HepG2 (cell line): ENCODE measurements around the gene CKM. TPM values are rescaled to one million over a fixed set of nuclear protein-coding genes. Genes with fewer than 3 reads are reported as not detected.

Experiments
- HNRNPH1 ChIP-seq: fragments of 200-400 bp; formaldehyde crosslinking; optimal IDR thresholded peaks from 2 replicates; pipeline ENCODE3; 2017; ENCODE audit warnings: mild to moderate bottlenecking, low read depth, low read length
- MEIS1 ChIP-seq: sonication (generic); formaldehyde crosslinking; IDR thresholded peaks from 2 replicates; pipeline ENCODE4 v1.9.0; 2021; ENCODE audit warnings: mild to moderate bottlenecking, missing genetic modification reagents, moderate library complexity, borderline replicate concordance
- SIN3B ChIP-seq: fragments of 150-350 bp; IDR thresholded peaks from 2 replicates; pipeline ENCODE4 v1.6.1; 2014; ENCODE audit warnings: low read length
- ZBTB37 ChIP-seq: sonication (generic); formaldehyde crosslinking; IDR thresholded peaks from 2 replicates; pipeline ENCODE4 v1.4.0; 2020; ENCODE audit warnings: mild to moderate bottlenecking, missing genetic modification reagents
- ZBTB40 ChIP-seq, 2 experiments: fragments of 450-650 bp in 1 of 2; sonication (generic) in 1 of 2; formaldehyde crosslinking in 1 of 2; IDR thresholded peaks; 2 replicates each; pipeline versions ENCODE4 v1.6.1 to v1.8.0; 2016 to 2022; ENCODE audit warnings: antibody characterized with exemption in 1 of 2, mild to moderate bottlenecking in 1 of 2, missing genetic modification reagents in 1 of 2
- ZKSCAN5 ChIP-seq: sonication (generic); formaldehyde crosslinking; IDR thresholded peaks from 2 replicates; pipeline ENCODE4 v1.5.1; 2020; ENCODE audit warnings: mild to moderate bottlenecking, missing genetic modification reagents
- ZMYM4 ChIP-seq: sonication (generic); formaldehyde crosslinking; IDR thresholded peaks from 2 replicates; pipeline ENCODE4 v1.8.1; 2023; ENCODE audit warnings: mild to moderate bottlenecking, missing genetic modification reagents
- ZNF24 ChIP-seq: fragments of 450-650 bp; IDR thresholded peaks from 2 replicates; pipeline ENCODE4 v1.6.1; 2017; ENCODE audit warnings: antibody characterized with exemption, mild to moderate bottlenecking
- polyA plus RNA-seq, 8 experiments: library from polyadenylated mRNA; depleted of rRNA in 3 of 8; stranded (reverse) in 7 of 8; unstranded in 1 of 8; fragments of >200 nt; fragmentation: Illumina TruSeq in 4 of 8; extraction: Trizol in 4 of 8; gene quantifications; 2 replicates each; pipeline versions ENCODE4 v1.2.1 to v1.2.3, GENCODE V29; 2011 to 2016; ENCODE audit warnings: low read depth in 4 of 8, missing spikeins in 1 of 8, mixed read lengths in 1 of 8; ENCODE audit not compliant: insufficient read depth in 1 of 8
- total RNA-seq, 5 experiments: library from RNA; depleted of rRNA; stranded (reverse); fragments of >200 nt; fragmentation: Illumina TruSeq; extraction: Trizol; gene quantifications; 2 replicates each; pipeline ENCODE4 v1.2.3, GENCODE V29; 2016; ENCODE audit warnings: low read depth in 1 of 5

The CKM gene
- total and polyA plus RNA-seq, 2 of the 13 experiments (the other 11 are each of a cell fraction or from before 2014, with no cell fraction given): 0.54 to 0.80 TPM

DNA sequence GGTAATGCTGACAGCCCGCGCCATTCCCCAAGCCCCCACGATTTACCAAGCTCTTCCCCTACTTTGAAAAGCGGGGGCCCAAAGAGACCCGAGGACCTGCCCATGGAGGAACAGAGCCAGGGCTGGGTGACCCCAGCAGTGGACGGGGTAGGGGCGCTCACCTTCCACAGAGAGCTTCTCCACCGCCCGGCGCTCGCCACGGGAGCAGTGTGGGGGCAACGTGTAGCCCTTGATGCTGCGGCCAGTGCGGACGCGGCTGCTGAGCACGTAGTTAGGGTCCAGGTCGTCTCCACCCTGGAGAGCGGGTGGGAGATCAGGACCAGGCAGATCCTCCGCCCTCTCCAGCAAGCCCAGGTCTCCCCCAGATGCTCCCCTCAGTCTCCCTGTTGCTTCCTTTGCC is 7.4 kb downstream of the CKM start (continued):
- TF ChIP-seq ZNF24: no peak
- no peak for TF ChIP-seq ZKSCAN5 (CRISPR knock-in tag)
- TF ChIP-seq ZBTB37: no peak
- no peak for TF ChIP-seq SIN3B
- TF ChIP-seq MEIS1 (CRISPR knock-in tag): no peak
- TF ChIP-seq HNRNPH1: no peak
- no peak for TF ChIP-seq ZMYM4 (CRISPR knock-in tag)
- no peak for TF ChIP-seq ZBTB40 (IDR thresholded peaks at IDR 0.05)
- no peak for TF ChIP-seq ZBTB40 (CRISPR knock-in tag; IDR thresholded peaks at IDR 0.05)
